ENCODE results near the gene RASD2.

Gene RASD2

DNA sequence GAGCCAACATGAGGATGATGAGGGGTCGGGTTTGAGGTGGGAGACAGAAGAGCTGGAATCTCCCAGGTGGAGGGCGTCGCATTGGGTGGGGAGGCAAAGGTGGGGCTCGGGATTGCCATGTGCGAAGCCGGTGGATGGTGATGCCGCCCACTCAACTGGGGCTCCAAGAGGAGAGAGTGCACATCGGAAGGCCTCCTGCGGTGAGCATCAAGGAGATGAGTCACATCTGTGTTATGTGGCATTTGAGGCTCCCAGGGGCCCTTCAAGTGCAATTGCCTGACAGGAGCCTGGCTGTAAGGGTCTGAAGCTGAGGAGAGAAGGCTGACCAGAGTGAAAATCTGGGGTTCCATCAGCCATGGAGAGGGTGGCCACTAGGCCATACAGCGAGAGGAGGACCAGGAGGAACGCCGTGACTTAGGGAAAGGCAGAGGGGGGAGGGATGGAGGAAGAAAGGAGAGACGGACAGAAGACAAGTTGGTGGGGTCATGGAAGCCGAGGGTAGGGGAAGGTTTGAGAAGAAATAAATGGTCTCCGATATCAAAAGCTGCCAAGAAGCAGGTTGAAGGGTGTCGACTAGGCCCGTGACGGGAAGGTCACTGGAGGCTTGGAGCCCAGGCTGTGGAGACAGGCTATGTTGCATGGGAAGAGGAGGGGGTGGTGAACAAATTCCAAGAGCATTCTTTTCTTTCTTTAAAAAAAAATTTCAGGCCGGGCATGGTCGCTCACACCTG lies 21.3 kb downstream of the RASD2 start:
- DNase-seq, result peak; percentile 88

DNA sequence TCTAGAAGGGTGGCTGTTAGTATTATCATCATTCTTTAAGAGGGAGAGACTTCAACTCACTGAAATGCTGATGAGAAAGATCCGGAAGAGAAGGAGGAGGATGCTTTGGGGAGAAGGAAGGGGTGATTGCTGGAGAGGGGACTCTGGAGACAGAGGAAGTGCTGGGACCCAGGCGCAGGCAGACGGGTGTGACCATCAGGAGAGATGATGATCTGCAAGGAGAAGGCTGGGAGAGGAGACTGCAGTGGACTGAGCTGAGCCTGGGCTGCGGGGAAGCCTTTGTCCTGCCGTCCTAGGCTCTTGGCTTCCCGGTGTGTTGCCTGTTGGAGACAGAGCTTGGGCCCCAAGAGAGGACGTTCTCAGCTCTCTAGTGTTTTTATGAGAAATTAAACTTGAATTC lies 22.6 kb downstream of the RASD2 start:
- DNase-seq, result no peak

DNA sequence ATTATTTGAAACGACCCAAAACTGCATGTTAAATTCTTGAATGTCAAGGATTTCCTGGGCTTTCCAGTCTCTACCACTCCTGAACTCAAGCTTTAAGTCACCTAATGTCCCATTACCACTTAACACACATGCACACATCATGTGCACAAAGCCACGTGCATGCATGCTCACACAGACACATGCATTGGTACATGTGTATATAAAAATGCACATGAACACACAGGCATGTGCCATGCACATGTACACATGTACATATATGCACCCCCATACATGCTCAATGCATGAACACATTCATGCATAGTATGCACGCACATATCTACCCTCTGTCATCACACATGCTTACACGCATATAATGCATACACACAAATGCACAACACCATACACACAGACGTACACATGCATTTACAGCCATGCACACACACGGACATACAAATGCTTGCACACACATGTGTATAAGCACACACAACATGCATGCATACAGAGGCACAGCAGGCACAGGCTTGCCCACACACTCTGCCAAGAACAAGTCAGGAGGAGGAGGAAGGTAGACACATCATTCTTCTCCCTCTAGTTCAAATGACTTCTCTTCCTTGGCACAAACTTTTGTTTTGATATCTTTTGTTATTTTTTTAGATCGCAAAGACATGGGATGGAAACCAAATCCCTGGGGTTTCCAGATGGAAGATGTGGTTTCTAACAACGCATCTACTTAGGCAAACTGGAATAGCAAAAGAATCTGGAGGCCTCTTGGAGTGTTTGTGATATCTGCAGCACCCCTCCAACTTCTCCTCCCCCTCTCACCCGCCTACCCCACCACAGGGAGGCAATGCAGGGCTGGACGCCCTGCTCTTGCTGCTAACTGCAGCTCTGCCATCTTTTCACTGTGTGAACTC lies 24.6 kb downstream of the RASD2 start:
- DNase-seq, result peak; percentile 84

DNA sequence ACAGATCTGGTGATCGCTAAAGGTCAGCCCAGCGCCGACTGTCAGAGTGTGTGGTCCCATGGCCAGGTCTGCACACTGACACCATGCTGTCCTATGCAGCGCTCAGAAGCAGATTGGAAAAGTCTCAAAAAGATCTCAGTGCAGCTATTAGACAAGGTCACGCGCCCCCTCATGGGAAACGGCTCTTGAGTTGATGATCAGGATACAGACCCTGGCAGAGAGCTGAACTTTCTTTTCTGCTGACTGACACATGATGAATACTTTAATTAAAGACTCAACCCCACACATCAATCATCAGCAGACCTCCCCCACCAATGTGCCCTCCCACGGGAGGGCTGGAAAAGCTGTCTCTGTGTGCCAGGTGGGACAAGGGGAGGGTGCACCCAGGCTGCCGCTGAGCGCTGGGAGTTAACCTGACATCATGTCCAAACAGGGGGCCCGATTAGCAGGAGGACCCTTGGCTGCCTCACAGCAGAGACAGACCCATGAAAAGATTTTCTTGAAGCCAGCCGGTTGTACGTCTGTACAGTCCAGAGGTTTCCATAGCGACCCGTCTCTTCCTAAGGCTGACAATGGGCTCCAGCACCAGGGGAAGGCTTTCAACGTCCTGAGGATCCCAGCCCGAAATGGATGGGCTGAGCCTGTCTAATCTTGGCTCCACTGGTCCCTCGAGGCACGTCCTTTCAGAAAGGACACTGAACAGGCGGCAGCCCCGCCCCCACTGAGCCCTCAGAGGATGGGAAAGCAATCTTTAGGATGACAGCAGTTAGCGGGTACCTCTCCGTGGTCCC lies 26.9 kb downstream of the RASD2 start:
- DNase-seq, result no peak

DNA sequence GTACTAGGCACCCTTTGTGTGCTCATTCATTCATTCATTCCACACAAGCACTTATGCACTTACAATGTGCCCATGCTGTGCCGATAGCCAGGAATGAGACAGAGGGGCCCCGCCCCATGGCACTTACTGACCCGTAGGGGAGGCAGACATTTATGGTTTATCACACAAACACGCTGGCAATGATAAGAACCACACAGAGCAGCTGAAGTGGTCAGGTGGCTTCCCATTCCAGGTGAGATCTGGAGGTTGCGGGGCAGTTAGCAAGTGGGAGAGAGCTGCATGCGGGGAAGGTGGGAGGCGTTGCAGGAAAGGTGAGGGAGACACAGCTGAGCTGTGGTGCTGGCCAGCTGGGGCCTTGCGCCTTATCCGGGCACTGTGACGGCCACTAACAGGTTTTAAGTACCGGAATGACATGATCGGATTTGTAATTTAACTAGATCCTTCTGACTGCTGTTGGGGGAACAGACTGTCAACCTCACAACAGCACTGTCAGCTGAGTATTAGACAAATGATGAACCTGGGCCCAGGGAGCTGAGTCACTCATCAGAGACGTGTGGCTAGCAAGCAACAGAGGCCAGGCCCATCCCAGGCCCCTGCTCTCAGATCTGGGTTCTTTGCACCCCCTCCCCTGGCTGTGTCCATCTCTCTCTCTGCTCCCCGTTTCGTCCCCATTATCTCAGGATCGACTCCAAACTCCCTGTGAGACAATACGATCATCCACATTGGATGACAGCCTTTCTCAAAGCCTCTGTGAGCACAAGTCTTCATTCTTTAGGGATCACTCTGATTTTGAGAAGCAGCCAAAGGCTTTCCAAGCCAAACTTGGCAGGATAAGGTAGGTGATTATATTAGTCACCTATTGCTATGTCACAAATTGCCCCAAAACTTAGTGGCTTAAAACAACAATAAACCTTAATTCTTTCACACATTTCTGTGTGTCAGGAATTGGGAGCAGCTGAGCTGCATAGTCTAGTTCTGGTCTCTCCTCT lies 28.4 kb downstream of the RASD2 start:
- DNase-seq, result peak; percentile 89

DNA sequence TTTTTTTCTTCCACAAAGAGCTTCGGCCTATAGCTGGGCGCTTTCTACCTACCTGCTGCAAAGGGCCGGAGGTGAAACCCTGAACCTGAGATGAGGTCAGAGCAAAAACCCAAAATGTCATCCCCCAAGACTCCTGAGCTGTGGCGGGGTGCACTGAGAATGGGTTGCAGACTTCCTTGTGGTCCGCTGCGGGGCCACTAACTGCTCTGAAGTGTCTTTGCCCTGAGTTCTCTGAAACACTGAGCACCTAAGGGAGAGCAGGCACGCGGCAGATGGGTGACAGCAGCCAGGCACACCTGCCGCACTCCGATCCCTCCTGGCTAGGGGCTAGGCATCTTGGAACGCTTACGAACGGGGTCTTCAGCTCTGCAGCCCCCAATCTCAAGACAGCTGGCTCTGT lies 29.3 kb downstream of the RASD2 start:
- no peak for DNase-seq

DNA sequence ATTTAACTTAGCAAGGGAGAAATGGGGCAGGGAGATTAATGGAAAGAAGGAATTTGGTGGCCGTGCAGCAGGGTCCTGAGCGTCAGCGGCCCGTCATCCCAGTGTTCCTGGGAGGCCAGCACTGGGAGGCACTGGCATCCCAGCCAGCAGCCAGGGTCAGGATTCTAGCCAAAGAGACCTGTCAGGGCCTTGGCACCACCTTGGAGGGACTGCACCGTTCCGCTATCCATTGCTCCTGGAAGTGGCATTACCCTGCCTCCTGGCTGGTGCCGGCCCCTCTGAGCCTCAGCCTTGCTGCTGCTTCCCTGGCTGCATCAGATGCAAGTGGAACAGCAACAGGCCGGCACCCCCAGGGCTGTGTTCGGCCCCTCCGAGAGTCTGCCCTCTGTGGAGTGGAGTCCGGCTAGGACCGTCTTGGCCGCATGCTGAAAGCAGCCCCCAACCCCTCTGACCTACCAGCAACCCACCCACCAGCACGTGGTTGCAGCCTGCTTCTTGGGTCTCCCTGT lies 30.1 kb downstream of the RASD2 start:
- no peak for DNase-seq

DNA sequence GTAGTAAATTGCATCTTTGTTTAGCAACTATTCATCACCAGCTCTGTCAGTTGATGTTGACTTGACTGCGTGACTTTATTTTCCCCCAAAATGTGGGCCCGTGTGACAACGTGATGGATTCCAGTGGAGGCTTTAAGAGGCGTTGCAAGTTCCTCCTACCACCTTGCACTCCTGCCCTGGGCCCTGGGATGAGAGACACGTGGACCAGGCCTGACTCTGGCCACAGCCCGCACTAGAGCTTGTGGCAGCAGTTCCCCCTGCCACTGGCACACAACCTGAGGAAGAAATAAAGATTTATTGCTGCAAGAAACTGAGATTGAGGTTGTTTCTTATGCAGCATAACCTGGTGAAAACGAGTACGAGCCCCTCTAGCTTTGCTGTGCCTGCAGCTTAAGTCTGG lies 31.9 kb downstream of the RASD2 start:
- DNase-seq, result no peak

DNA sequence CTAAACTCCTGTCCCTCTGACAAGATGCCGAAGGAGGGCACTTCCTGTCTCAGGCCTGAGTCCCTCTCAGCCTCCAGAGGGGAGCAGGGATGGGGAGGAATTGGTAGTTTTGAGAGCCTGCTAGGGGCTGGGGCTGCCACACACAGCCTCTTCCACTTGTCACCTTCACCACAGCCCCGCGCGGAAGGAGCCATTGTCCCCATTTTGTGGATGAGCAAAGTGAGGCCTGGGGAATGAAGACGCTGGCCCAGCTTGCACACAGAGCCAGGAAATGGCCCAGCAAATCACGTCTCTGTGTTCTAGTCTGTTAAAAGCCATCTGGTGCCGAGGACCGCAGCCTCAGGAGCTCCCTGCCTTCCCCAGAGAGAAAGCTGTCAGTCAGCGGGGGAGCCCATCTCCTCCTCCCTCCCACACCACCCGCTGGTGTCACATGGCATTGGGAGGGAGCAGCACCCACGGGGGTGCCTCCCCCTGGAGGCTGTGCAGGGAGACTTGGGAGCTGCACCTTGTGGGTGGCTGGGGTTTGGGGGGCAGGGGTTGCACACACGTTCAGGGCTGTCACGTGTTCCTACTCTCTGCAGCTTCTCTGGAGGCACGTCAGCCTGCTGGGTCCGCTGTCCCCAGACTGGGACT lies 34.6 kb downstream of the RASD2 start:
- DNase-seq, result peak; percentile 18

DNA sequence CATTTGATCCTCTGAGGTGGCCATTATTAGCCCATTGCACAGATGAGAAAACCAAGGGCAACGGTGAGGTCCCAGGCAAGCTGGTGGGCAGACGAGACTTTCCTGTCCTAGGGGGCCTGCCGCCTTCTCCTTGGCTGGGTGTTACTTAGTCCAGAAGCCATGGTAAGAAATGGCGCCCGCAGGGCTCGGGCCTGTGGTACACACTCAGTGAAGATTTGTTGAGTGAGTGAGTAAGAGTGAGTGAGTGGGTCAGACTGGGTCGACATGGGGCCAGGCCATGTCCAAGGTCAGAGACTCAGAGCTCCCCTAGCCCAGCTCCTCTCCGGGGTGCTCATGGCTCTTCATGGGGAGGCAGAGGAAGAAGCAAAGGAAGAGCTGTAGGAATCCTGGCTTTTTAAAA lies 36.0 kb downstream of the RASD2 start:
- no peak for DNase-seq

DNA sequence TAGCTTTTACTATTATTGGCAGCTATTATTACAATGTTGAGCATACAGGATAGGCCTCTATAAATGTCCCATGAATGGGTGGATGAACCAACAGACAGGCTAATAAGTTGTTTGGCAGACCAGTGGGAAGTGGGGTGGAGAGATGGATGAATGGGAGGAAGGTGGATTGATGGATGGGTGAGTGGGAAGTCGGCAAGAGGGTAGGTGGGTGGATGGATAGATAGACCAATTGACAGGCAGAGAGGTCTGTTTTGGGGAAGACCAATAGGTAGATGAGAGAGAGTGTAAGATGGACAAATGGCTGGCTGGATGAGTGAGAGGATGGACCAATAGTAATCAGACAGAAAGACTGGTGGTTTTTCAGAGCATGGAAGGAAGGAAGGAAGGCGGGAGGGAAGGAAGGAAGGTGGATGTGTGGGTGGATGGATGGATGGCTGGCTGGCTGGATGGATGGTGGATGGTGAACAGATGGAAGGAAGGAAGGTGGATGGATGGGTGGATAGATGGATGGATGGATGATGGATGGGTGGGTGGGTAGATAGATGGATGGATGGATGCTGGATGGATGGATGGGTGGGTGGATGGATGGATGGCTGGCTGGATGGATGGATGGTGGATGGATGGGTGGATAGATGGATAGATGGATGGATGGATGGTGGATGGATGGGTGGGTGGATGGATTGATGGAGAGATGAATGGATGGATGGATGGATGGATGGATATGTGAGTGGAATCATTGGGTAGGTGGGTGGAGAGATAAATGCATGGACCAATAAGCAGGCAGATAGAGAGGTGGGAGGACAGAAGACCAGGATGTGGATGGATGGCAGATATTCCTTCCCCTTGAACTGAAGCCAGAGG lies 37.4 kb downstream of the RASD2 start:
- DNase-seq, result no peak

DNA sequence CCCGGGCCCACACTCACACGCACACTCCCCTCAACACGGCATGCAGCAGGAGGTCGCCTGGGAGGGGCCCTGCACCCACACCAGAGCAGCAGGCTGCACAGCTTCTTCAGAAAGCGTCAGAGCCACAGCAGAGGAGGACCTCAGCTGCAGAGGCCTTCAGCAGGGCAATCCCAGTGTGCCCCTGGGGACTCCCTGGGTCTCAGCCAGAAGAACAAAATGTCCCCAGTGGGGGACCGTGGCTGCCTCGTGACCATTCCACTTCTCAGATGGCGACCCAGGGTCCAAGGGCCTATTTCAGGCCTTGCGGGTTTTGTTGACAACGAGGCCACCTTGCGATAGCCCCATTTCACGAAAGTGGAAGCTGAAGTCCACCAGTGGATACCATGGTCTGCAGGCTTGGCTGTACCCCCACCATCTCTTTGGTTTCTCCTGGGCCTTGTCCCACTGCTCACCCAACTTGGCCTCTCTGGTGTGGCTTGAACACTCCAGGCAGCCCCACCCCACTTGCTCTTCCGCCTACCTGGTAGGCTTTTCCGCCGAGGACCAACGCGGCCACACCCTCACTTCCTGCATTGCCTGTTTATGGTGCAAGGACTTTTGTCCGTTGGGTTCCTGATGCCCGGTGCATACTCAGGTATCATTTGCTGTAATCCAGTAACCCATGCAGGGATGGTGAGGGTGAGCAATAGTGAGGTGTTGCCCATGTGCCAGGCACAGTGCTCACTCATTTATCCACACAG lies 38.4 kb downstream of the RASD2 start:
- DNase-seq, result no peak

DNA sequence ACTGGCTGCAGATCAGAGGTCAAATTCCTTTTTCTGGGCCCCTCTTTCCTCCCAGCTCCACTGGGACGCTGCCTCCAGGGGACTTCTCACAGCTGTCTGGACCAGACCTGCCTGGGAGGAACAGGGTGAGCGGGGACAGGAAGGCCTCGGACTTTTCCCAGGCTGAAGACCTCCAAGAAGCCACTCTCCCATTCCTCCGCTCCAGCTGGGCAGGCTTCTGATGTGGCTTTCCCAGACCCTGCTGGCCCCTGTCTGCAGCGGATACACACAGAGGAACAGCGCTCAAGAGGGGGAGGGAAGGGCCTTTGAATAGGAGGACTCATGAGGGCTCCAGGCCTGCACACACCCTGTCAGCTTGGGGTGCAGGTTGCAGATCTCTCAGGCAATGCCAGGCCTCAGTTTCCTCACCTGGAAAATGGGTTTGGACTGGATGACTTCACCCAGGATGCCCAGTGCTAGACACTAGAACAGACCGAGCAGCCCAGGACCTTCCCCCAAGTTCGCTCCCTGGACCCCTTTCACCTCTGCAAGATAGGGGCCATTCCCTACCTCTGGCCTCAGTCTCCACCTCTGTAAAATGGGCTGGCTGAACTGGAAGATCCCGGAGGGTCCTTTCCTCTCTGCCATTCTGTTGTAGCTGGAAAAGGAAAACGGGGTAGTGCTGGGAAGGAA lies 39.9 kb downstream of the RASD2 start:
- no peak for DNase-seq

DNA sequence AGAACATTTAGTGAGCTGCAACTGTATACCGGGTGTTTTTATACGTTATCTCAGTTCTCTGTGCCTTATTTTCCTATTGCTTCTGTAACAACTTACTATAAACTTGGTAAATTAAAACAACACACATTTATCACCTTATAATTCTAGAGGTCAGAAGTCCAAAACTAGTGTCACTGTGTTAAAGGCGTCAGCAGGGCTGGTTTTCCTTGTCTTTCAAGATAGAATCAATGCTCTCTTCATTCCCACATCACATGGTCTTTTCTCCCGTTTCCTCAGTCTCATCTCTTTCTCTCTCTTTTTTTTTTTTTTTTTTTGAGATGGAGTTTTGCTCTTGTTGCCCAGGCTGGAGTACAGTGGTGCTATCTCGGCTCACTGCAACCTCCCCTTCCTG lies 40.4 kb downstream of the RASD2 start:
- DNase-seq, result no peak

DNA sequence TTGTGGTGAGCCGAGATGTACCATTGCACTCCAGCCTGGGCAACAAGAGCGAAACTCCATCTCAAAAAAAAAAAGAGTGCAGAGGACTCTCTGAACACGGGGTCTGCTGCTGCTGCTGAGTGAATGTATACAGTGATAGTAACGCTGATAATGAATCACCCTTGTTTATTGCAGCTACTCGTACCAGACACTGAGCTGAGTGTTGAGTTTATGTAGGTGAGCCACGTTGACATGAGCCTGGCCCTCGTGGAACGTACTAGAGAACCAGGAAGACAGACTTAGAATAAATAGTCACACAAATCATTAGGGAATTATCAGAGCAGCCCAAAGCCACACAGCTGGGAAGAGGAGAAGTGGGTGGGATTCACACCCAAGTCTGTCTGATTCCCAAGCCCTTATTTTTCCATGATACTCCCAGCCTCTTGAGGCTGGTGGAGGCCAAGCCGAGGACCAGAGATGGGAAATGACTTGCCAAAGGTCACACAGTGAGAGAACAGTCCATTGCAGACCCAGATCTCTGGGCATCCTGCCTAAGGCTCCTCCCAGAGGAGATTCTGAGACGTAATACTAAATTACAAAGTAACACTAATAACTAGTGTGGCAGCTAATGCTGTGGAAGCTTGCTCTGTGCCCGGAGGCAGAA lies 41.7 kb downstream of the RASD2 start:
- no peak for DNase-seq

DNA sequence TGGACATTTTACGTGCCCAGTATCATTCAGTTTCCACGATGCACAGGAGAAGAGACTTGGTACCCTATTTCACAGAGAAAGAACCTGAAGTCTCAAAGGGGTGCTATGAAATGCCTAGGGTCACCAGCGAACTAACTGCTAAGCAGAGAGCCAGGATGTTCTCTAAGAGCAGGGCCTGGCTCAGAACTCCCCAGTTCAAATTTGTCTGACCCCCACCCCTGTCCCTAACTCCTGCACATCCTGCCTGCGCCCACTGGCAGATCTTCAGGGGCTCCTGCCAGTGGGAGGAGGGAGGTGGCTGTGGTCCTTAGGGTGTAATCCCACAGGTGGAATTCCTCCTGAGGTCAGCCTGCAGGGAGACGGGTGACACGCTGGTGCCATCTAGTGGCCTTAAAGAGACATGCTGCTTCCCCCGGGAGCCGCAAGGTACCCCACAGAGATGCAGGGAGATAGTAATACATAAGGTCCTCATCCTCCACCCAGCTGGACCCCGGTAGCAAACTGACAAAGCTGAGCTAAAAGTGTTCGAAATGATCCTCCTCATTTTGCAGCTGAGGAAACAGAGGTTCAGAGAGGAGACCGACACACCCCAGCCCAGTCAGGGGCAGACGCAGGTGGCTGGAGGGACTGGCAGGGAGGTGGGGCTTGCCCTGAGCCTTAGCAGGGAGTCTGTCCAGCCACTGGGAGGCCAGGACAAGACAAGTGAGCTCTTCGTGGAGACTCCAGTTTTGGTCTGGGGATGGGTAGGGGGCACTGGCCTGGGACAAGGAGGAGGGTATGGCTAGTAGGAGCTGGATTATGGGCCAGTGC lies 42.4 kb downstream of the RASD2 start:
- peak; percentile 58 for DNase-seq

DNA sequence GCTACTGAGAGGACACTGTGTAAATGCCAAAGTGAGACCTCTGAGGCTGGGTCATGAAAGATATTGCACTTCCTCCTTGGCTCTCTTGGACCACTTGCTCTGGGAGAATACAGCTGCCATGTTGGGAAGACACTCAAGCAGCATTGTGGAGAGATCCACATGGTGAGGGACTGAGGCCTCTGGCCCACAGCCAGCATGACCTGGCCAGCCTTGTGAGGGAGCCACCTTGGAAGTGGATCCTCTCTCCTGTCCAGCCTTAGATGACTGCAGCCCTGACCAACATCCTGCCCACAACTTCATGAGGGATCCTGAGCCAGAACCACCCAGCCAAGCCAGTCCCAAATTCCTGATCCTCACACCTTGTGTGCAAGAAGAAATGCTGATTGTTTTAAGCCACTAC lies 46.1 kb downstream of the RASD2 start:
- DNase-seq, result no peak

DNA sequence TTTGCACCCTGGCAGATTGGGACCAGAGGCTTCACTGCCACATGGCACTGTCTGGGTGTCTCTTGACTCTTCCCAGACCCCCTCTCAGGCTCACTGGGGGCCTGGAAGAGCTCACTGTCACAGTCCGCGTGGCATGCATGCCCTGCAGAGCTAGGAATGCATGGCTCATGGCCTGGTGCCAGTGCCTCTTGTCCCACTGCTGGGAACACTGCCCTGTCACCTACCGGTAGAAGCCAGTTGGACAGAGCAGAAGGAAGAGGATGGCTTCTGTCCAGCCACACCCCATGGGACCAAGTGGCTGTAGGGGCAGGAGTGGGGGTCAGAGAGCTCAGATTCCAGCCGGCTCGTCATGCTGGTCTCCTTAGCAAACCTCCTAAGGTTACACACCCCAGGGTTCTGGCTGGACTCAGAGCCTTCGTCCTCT lies 46.8 kb downstream of the RASD2 start:
- peak; percentile 16 for DNase-seq

All from fibroblast of skin of right biceps (primary cell).